ENCODE data around the gene SENP3. TPM values are rescaled to one million over a fixed set of nuclear protein-coding genes. Genes with fewer than 3 reads are reported as not detected.

Gene SENP3
- total RNA-seq, 3 donors from 2014 or later: 27.9 to 60.2 (median 37.7) TPM

GRCh38 chr17:7606280-7606679, 44.6 kb downstream of the SENP3 start:
- intact Hi-C loops (cut with DNase I, micrococcal nuclease): no loop called here
- Histone ChIP-seq H3K36me3 (ENCODE audit: low read depth) (peaks cover 6% of the 10 kb centered on the region), H3K4me1 (ENCODE audit: low read depth) (no peaks in the 10 kb centered on the region)

GRCh38 chr17:7610641-7611040, 48.9 kb downstream of the SENP3 start:
- ATAC-seq (no peak), DNase-seq (peak in 1 of 3 donors; percentile 7)
- H3K4me1 ChIP-seq (ENCODE audit: low read depth): peaks cover 20% of the 10 kb centered on the region
- TF ChIP-seq CTCF (IDR thresholded peaks at IDR 0.05): no peak
- intact Hi-C loops (cut with DNase I, micrococcal nuclease): no loop called here
- H3K9me3 ChIP-seq: no peaks in the 10 kb centered on the region
- H3K36me3 ChIP-seq (ENCODE audit: low read depth): no peaks in the 10 kb centered on the region
- H3K4me3 ChIP-seq: no peak overlapping the region

More at GRCh38 chr17:7606280-7606679, 44.6 kb downstream of the SENP3 start:
- Histone ChIP-seq H3K9me3 (no peaks in the 10 kb centered on the region), H3K4me3 (no peak overlapping the region)
- TF ChIP-seq CTCF (IDR thresholded peaks at IDR 0.05): no peak
- DNase-seq (no peak), ATAC-seq (no peak)

- no peak for ATAC-seq
- peaks cover 20% of the 10 kb centered on the region for H3K4me1 ChIP-seq (ENCODE audit: low read depth)
- no peaks in the 10 kb centered on the region for H3K36me3 ChIP-seq (ENCODE audit: low read depth)
- H3K4me3 ChIP-seq: no peak overlapping the region
- TF ChIP-seq CTCF (IDR thresholded peaks at IDR 0.05): no peak
- H3K9me3 ChIP-seq: no peaks in the 10 kb centered on the region
- DNase-seq: no peak
- intact Hi-C loops (cut with DNase I, micrococcal nuclease): no loop called here
Observed at GRCh38 chr17:7611635-7612293, 50.0 kb downstream of the SENP3 start.

- Histone ChIP-seq H3K36me3 (ENCODE audit: low read depth) (no peaks in the 10 kb centered on the region), H3K9me3 (no peaks in the 10 kb centered on the region), H3K4me3 (no peak overlapping the region), H3K4me1 (ENCODE audit: low read depth) (peaks cover 20% of the 10 kb centered on the region)
- intact Hi-C loops (cut with DNase I, micrococcal nuclease): no loop called here
- TF ChIP-seq CTCF (IDR thresholded peaks at IDR 0.05): no peak
- ATAC-seq: no peak
- no peak for DNase-seq
Observed at GRCh38 chr17:7612294-7612640, 50.5 kb downstream of the SENP3 start.

GRCh38 chr17:7613769-7614424, 52.2 kb downstream of the SENP3 start:
- intact Hi-C loops (cut with DNase I, micrococcal nuclease): no loop called here
- peaks cover 20% of the 10 kb centered on the region for H3K4me1 ChIP-seq (ENCODE audit: low read depth)
- peak overlapping the region; percentile 67 for H3K4me3 ChIP-seq
- no peak for ATAC-seq
- no peaks in the 10 kb centered on the region for H3K9me3 ChIP-seq
- DNase-seq: peak in 1 of 3 donors; percentile 57
- no peaks in the 10 kb centered on the region for H3K36me3 ChIP-seq (ENCODE audit: low read depth)
- TF ChIP-seq CTCF (IDR thresholded peaks at IDR 0.05): no peak
